ENCODE measurements around the gene HOXA3.

DNA sequence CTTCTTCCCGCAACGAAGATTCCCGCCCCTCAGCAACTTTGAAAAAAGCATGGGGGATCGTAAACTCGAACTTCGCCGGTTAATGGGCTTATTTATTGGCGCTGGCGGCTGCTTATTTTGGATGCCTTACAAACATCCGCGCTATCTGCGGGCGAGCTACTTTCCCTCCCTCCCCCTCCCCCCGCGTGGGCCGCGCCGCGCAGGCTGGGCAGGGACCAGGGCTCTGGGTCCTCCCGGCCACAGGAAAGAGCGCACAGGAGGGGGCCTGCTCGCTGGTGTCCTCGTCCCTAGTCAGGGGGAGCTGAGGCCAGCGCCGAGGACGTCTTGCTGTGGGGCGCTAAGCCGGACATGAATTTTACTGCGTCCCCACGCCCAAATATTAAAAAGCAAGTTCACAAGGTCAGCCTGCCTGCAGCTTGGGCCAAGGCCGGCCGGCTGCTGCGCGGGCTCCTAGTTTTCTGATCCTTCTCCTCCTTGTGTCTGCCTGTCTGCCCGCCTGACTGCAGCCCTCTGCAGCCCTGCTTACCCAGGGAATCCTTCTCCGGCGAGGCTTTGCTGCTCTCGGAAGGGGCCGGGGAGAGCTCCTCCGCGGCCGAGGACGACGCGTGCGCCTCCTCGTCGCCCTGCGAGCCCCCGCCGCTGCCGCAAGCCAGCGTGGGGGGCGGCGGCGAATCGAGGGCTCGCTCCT lies 20.6 kb upstream of the HOXA3 start:
- TF ChIP-seq, protein P1, sequence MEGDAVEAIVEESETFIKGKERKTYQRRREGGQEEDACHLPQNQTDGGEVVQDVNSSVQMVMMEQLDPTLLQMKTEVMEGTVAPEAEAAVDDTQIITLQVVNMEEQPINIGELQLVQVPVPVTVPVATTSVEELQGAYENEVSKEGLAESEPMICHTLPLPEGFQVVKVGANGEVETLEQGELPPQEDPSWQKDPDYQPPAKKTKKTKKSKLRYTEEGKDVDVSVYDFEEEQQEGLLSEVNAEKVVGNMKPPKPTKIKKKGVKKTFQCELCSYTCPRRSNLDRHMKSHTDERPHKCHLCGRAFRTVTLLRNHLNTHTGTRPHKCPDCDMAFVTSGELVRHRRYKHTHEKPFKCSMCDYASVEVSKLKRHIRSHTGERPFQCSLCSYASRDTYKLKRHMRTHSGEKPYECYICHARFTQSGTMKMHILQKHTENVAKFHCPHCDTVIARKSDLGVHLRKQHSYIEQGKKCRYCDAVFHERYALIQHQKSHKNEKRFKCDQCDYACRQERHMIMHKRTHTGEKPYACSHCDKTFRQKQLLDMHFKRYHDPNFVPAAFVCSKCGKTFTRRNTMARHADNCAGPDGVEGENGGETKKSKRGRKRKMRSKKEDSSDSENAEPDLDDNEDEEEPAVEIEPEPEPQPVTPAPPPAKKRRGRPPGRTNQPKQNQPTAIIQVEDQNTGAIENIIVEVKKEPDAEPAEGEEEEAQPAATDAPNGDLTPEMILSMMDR (IDR thresholded peaks at IDR 0.05): no peak
- TF ChIP-seq POLR2A (IDR thresholded peaks at IDR 0.05; ENCODE audit: low read depth): no peak
- no peak for TF ChIP-seq POLR2AphosphoS5 (IDR thresholded peaks at IDR 0.05)
- no peak for TF ChIP-seq EP300 (IDR thresholded peaks at IDR 0.05)

Measured in esophagus muscularis mucosa (tissue), 4 donors.